GM18499 (cell line): ENCODE measurements around the gene IL34.
"Not testable (repeated sequence)": the region's sequence is repeated elsewhere in the genome, so short reads cannot be mapped to it uniquely, and the experiment has no call there.

Experiments
- ATAC-seq: cut with Tn5 transposase; IDR thresholded peaks from one replicate; pipeline ENCODE4 v1.9.1; 2021; ENCODE audit warnings: moderate number of reproducible peaks; ENCODE audit not compliant: insufficient read depth, unreplicated experiment

The IL34 gene

GRCh38 chr16:70656065-70656711 lies 9.8 kb downstream of the IL34 start:
- no peak for ATAC-seq

GRCh38 chr16:70656712-70657263 lies 10.4 kb downstream of the IL34 start:
- no peak for ATAC-seq

GRCh38 chr16:70657956-70658355 lies 11.6 kb downstream of the IL34 start:
- no peak for ATAC-seq

GRCh38 chr16:70658921-70659320 lies 12.6 kb downstream of the IL34 start:
- ATAC-seq, result no peak

- no peak for ATAC-seq
These were observed 13.2 kb downstream of the IL34 start for GRCh38 chr16:70659546-70659945.

GRCh38 chr16:70659953-70660671 lies 13.8 kb downstream of the IL34 start:
- ATAC-seq, result no peak

GRCh38 chr16:70660672-70661350 lies 14.5 kb downstream of the IL34 start:
- ATAC-seq, result no peak

GRCh38 chr16:70661534-70661917 lies 15.2 kb downstream of the IL34 start:
- no peak for ATAC-seq

- ATAC-seq, result no peak
These were observed 15.7 kb downstream of the IL34 start for GRCh38 chr16:70661918-70662641.

- ATAC-seq, result no peak
These were observed 16.7 kb downstream of the IL34 start for GRCh38 chr16:70662991-70663523.

- ATAC-seq, result no peak
These were observed 17.4 kb downstream of the IL34 start for GRCh38 chr16:70663524-70664324.

- no peak for ATAC-seq
These were observed 18.2 kb downstream of the IL34 start for GRCh38 chr16:70664325-70665112.

- no peak for ATAC-seq
These were observed 18.8 kb downstream of the IL34 start for GRCh38 chr16:70665113-70665694.

GRCh38 chr16:70665806-70666735 lies 19.7 kb downstream of the IL34 start:
- ATAC-seq, result no peak

GRCh38 chr16:70670175-70670574 lies 23.8 kb downstream of the IL34 start:
- no peak for ATAC-seq

GRCh38 chr16:70670938-70671337 lies 24.6 kb downstream of the IL34 start:
- ATAC-seq, result not testable (repeated sequence)
